Stimulated activated CD8-positive, alpha-beta memory T cell treated with anti-CD3 and anti-CD28 coated beads, Interleukin-7, amount 100 ng/mL, for 48 hours (primary cell): ENCODE data around the gene MSX2.
"Not testable (repeated sequence)": the region's sequence is repeated elsewhere in the genome, so short reads cannot be mapped to it uniquely, and the experiment has no call there.

Experiments used
- DNase-seq, 2 donors: peaks; one replicate each; pipeline ENCODE4 v3.0.0-alpha.2; 2020; ENCODE audit warnings: low read depth in 1 of 2; ENCODE audit errors: extremely low read depth in 1 of 2

The MSX2 gene

GRCh38 chr5:174732036-174733020 is 7.9 kb downstream of the MSX2 start:
- DNase-seq: no peak

- DNase-seq: no peak
Measured at GRCh38 chr5:174733091-174733690, 8.8 kb downstream of the MSX2 start.

GRCh38 chr5:174733836-174734235 is 9.5 kb downstream of the MSX2 start:
- DNase-seq: no peak

- no peak for DNase-seq
Measured at GRCh38 chr5:174734571-174735497, 10.5 kb downstream of the MSX2 start.

- no peak for DNase-seq
Measured at GRCh38 chr5:174735498-174736330, 11.3 kb downstream of the MSX2 start.

- no peak for DNase-seq
Measured at GRCh38 chr5:174736331-174736721, 11.9 kb downstream of the MSX2 start.

GRCh38 chr5:174736777-174737176 is 12.4 kb downstream of the MSX2 start:
- DNase-seq: no peak

GRCh38 chr5:174737330-174737729 is 12.9 kb downstream of the MSX2 start:
- no peak for DNase-seq

- DNase-seq: no peak
Measured at GRCh38 chr5:174741352-174741751, 17.0 kb downstream of the MSX2 start.

- DNase-seq: no peak
Measured at GRCh38 chr5:174744896-174745295, 20.5 kb downstream of the MSX2 start.

GRCh38 chr5:174745590-174746103 is 21.3 kb downstream of the MSX2 start:
- no peak for DNase-seq

GRCh38 chr5:174750711-174751110 is 26.3 kb downstream of the MSX2 start:
- no peak for DNase-seq

- no peak for DNase-seq
Measured at GRCh38 chr5:174751154-174752000, 27.0 kb downstream of the MSX2 start.

GRCh38 chr5:174752121-174752520 is 27.7 kb downstream of the MSX2 start:
- DNase-seq: no peak

- no peak for DNase-seq
Measured at GRCh38 chr5:174755106-174755505, 30.7 kb downstream of the MSX2 start.

- DNase-seq: no peak
Measured at GRCh38 chr5:174759091-174759490, 34.7 kb downstream of the MSX2 start.

- no peak for DNase-seq
Measured at GRCh38 chr5:174760721-174761120, 36.3 kb downstream of the MSX2 start.

GRCh38 chr5:174761341-174761740 is 37.0 kb downstream of the MSX2 start:
- DNase-seq: not testable (repeated sequence)

- no peak for DNase-seq
Measured at GRCh38 chr5:174764309-174764708, 39.9 kb downstream of the MSX2 start.
